Fibroblast of lung (primary cell): Measurements from ENCODE around the gene OBSCN. TPM values are rescaled to one million over a fixed set of nuclear protein-coding genes. Genes with fewer than 3 reads are reported as not detected.

Experiments used
- DNase-seq, 2 donors: peaks; one replicate each; pipeline versions ENCODE4 v3.0.0 to v3.0.0-alpha.2; 2010; ENCODE audit warnings: low read depth in 2 of 2
- H2AFZ ChIP-seq: 2 replicates; pipeline ENCODE4 v1.5.1; 2012; ENCODE audit warnings: low read length, control low read depth, inconsistent platforms
- H3K27ac ChIP-seq: 2 replicates; pipeline ENCODE4 v1.5.1; 2011; ENCODE audit warnings: low read length, control low read depth; ENCODE audit not compliant: insufficient read depth
- H3K27me3 ChIP-seq: 2 replicates; pipeline ENCODE4 v1.5.1; 2011; ENCODE audit warnings: mild to moderate bottlenecking, low read length; ENCODE audit not compliant: control insufficient read depth, insufficient read depth
- H3K36me3 ChIP-seq: 2 replicates; pipeline ENCODE4 v1.5.1; 2011; ENCODE audit warnings: low read length; ENCODE audit not compliant: control insufficient read depth, insufficient read depth
- H3K4me1 ChIP-seq: 2 replicates; pipeline ENCODE4 v1.5.1; 2011; ENCODE audit warnings: low read length; ENCODE audit not compliant: control insufficient read depth, insufficient read depth; ENCODE audit errors: extremely low read depth
- H3K4me2 ChIP-seq: 2 replicates; pipeline ENCODE4 v1.5.1; 2011; ENCODE audit warnings: low read length, control low read depth; ENCODE audit not compliant: insufficient read depth; ENCODE audit errors: extremely low read depth
- H3K4me3 ChIP-seq, 4 experiments: fragments of 200-600 bp in 1 of 4; sonication (generic) in 1 of 4; replicated peaks in 1 of 4; 2 replicates each; pipeline ENCODE4 v1.5.1; 2011 to 2016; ENCODE audit warnings: low read length in 4 of 4, low read depth in 3 of 4, mild to moderate bottlenecking in 3 of 4, control low read depth in 2 of 4, inconsistent platforms in 1 of 4, mixed read lengths in 1 of 4; ENCODE audit not compliant: insufficient read depth in 1 of 4; ENCODE audit errors: control extremely low read depth in 1 of 4
- H3K79me2 ChIP-seq: 2 replicates; pipeline ENCODE4 v1.5.1; 2012; ENCODE audit warnings: mild to moderate bottlenecking, low read length, inconsistent platforms; ENCODE audit not compliant: control insufficient read depth, insufficient read depth
- H3K9ac ChIP-seq: 2 replicates; pipeline ENCODE4 v1.5.1; 2011; ENCODE audit warnings: mild to moderate bottlenecking, low read length, control low read depth; ENCODE audit not compliant: insufficient read depth
- H3K9me3 ChIP-seq: 2 replicates; pipeline ENCODE4 v1.5.1; 2012; ENCODE audit warnings: low read depth, low read length; ENCODE audit not compliant: control insufficient read depth, insufficient read depth
- H4K20me1 ChIP-seq: 2 replicates; pipeline ENCODE4 v1.5.1; 2011; ENCODE audit warnings: low read length; ENCODE audit not compliant: control insufficient read depth, insufficient read depth; ENCODE audit errors: extremely low read depth
- CTCF ChIP-seq, 2 donors: IDR thresholded peaks in 1 of 2; conservative IDR thresholded peaks in 1 of 2; 1 replicate in 1 of 2; 2 replicates in 1 of 2; pipeline ENCODE4 v1.5.1; 2011 to 2012; ENCODE audit warnings: low read length in 2 of 2, control low read depth in 1 of 2, inconsistent platforms in 1 of 2, low read depth in 1 of 2, mild to moderate bottlenecking in 1 of 2
- EZH2 ChIP-seq: IDR thresholded peaks from 2 replicates; pipeline ENCODE4 v1.5.1; 2012; ENCODE audit warnings: low read length, control low read depth, mild to moderate bottlenecking; ENCODE audit errors: missing control alignments
- polyA plus RNA-seq, 2 donors: library from polyadenylated mRNA; depleted of rRNA in 1 of 2; stranded (reverse) in 1 of 2; unstranded in 1 of 2; fragments of >200 nt; gene quantifications; 2 replicates each; pipeline ENCODE4 v1.2.1, GENCODE V29; 2011 to 2012; ENCODE audit warnings: missing spikeins in 1 of 2
- total RNA-seq: library from RNA; depleted of rRNA; stranded (reverse); fragments of >200 nt; gene quantifications from 2 replicates; pipeline ENCODE4 v1.2.1, GENCODE V29; 2014

Gene OBSCN
- total and polyA plus RNA-seq, 2 donors (not counting 1 experiment from before 2014, with no cell fraction given) = 0.87 to 16.8 TPM

DNA sequence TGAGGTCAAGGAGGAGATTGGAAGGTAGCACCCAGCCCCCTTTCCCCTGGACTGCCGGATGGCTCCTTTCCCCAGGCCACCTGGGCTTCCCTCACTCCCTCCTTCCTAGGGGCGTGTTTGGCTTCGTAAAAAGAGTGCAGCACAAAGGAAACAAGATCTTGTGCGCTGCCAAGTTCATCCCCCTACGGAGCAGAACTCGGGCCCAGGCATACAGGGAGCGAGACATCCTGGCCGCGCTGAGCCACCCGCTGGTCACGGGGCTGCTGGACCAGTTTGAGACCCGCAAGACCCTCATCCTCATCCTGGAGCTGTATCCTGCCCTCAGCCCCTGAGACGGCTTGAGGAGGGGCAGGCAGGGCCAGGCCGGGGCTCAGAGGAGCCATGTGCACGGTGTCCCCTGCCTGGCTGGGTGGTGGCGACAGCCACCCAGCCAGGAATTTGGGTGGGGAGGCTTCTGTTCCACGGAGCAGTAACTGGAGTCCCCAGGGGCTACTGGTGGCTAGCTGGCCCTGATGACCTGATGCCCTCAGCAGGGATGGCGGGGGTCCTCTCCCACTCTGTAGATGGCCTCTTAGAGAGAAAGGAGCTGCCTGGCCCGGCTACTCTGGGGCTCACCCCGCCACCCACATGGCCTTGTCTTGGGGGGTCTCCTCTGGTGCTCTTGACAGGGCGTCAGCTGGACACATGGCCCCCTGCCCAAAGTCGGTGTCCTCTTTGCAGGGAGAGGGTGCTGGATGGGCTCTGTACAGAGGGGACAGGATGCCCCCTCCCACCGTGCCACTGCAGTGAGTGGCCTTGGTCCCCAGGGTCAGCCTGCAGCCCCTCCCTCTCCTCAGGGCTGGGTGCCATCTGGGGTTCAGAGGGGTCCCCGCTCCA is 159.3 kb downstream of the OBSCN start:
- no peak for DNase-seq
- Histone ChIP-seq H3K9me3 (no peaks in the 10 kb centered on the region), H4K20me1 (no peaks in the 10 kb centered on the region), H3K36me3 (no peaks in the 10 kb centered on the region), H3K27me3 (no peaks in the 10 kb centered on the region), H3K4me2 (no peak overlapping the region), H3K9ac (no peak overlapping the region), H3K27ac (no peak overlapping the region), H2AFZ (no peak overlapping the region), H3K79me2 (no peaks in the 10 kb centered on the region), H3K4me3 (no peak overlapping the region), H3K4me1 (no peaks in the 10 kb centered on the region)
- TF ChIP-seq CTCF (conservative IDR thresholded peaks at IDR 0.05 in 1 of 2, IDR thresholded peaks at IDR 0.05 in 1 of 2; ENCODE audit: low read depth in 1 of 2, low read length in 2 of 2) = no peak
- TF ChIP-seq EZH2 = no peak

DNA sequence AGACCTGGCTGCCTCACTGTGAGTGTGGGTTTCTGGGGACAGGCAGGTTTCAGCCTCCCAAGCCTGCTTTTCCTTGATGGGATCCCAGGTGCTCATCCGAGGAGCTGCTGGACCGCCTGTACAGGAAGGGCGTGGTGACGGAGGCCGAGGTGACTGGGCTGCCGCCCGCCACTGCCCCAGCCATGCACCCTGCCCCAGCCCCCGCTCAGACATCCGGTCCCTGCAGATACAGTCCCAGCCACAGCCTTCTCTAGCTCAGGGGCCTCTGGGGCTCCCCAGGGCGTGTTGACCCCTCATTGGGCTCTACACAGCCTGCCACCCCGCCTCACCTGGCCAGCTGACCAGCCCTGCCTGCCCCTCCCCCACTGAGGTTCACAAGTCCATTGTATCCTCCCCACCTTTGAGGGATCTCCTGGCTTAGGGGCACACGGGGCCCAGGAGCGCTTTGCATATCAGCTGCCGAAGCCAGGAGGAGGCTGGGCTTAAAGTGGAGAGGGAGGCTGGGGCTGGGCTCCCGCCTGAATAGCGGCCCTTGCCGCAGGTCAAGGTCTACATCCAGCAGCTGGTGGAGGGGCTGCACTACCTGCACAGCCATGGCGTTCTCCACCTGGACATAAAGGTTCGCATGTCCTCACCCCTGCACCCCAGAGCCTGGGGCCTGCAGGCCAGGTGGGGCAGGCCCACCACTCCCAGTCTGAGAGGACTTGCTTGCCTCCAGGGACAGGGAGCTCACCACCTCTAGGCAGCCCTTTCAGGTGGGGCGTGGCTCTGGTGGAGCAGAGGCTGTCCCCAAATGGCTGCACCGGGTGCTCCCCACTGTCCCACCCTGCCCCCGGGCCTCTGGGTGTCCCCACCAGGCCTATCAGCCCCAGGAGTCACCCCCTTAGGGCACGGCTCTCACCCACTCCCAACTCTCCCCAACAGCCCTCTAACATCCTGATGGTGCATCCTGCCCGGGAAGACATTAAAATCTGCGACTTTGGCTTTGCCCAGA is 160.3 kb downstream of the OBSCN start:
- H2AFZ ChIP-seq = no peak overlapping the region
- no peaks in the 10 kb centered on the region for H4K20me1 ChIP-seq
- H3K4me2 ChIP-seq = no peak overlapping the region
- H3K9ac ChIP-seq = no peak overlapping the region
- DNase-seq = no peak
- no peaks in the 10 kb centered on the region for H3K4me1 ChIP-seq
- no peaks in the 10 kb centered on the region for H3K79me2 ChIP-seq
- H3K36me3 ChIP-seq = no peaks in the 10 kb centered on the region
- no peak for TF ChIP-seq EZH2
- TF ChIP-seq CTCF (conservative IDR thresholded peaks at IDR 0.05 in 1 of 2, IDR thresholded peaks at IDR 0.05 in 1 of 2; ENCODE audit: low read depth in 1 of 2, low read length in 2 of 2) = no peak
- no peak overlapping the region for H3K27ac ChIP-seq
- H3K4me3 ChIP-seq = no peak overlapping the region
- H3K9me3 ChIP-seq = no peaks in the 10 kb centered on the region
- no peaks in the 10 kb centered on the region for H3K27me3 ChIP-seq
